Peyer's patch (tissue), 4 donors: ENCODE results near the gene BACH2.
"Not testable (repeated sequence)": the region's sequence is repeated elsewhere in the genome, so short reads cannot be mapped to it uniquely, and the experiment has no call there.

Experiments
- CTCF ChIP-seq, 6 experiments: fragments of 450-650 bp in 4 of 6; fragments of 200-600 bp in 2 of 6; sonication (generic) in 1 of 6; IDR thresholded peaks; one replicate each; pipeline ENCODE4 v1.5.1; 2017 to 2019; ENCODE audit warnings: antibody characterized with exemption in 6 of 6, mild to moderate bottlenecking in 3 of 6, moderate library complexity in 1 of 6
- POLR2A ChIP-seq, 2 donors: fragments of 450-650 bp; IDR thresholded peaks; one replicate each; pipeline ENCODE4 v1.5.1; 2017; ENCODE audit warnings: antibody characterized with exemption in 2 of 2, mild to moderate bottlenecking in 2 of 2, moderate library complexity in 2 of 2

- TF ChIP-seq CTCF, POLR2A (IDR thresholded peaks at IDR 0.05): not testable (repeated sequence)
Measured at GRCh38 chr6:90054193-90054592, 242.4 kb downstream of the BACH2 start.
